Nephron progenitor cell (in vitro differentiated cells): ENCODE results near the gene SBK2.
"Not testable (repeated sequence)": the region's sequence is repeated elsewhere in the genome, so short reads cannot be mapped to it uniquely, and the experiment has no call there.

Experiments used
- DNase-seq: peaks from one replicate; pipeline ENCODE4 v3.0.0; 2021
- H3K27ac Mint-ChIP-seq: 2 replicates; pipeline ENCODE4 v1.8.0; 2021; ENCODE audit warnings: mild to moderate bottlenecking, moderate library complexity, mixed read lengths
- H3K27me3 Mint-ChIP-seq: 2 replicates; pipeline ENCODE4 v1.8.0; 2021; ENCODE audit warnings: mild to moderate bottlenecking, low read depth, mixed read lengths; ENCODE audit not compliant: poor library complexity
- H3K36me3 Mint-ChIP-seq: 2 replicates; pipeline ENCODE4 v1.8.0; 2021; ENCODE audit warnings: low read depth, mixed read lengths
- H3K4me1 Mint-ChIP-seq: 2 replicates; pipeline ENCODE4 v1.8.0; 2021; ENCODE audit warnings: mixed read lengths
- H3K4me3 Mint-ChIP-seq: 2 replicates; pipeline ENCODE4 v1.8.0; 2021; ENCODE audit warnings: mild to moderate bottlenecking, moderate library complexity, mixed read lengths
- H3K9me3 Mint-ChIP-seq: 2 replicates; pipeline ENCODE4 v1.8.0; 2021; ENCODE audit warnings: mild to moderate bottlenecking, moderate library complexity, mixed read lengths
- CTCF ChIP-seq: fragments of 200-600 bp; sonication (generic); IDR thresholded peaks from 2 replicates; pipeline ENCODE4 v1.5.0; 2021; ENCODE audit warnings: antibody characterized with exemption

Gene SBK2

GRCh38 chr19:55502197-55502952 lies 34.6 kb downstream of the SBK2 start:
- Mint-ChIP-seq H3K4me1 (peaks cover 10% of the 10 kb centered on the region), H3K9me3 (peaks cover 32% of the 10 kb centered on the region), H3K36me3 (peaks cover 19% of the 10 kb centered on the region), H3K27me3 (peaks cover 61% of the 10 kb centered on the region), H3K27ac (no peak overlapping the region), H3K4me3 (no peak overlapping the region)
- no peak for DNase-seq
- no peak for TF ChIP-seq CTCF

GRCh38 chr19:55500368-55500952 lies 36.5 kb downstream of the SBK2 start:
- peaks cover 29% of the 10 kb centered on the region for H3K9me3 Mint-ChIP-seq
- H3K27ac Mint-ChIP-seq, result no peak overlapping the region
- H3K27me3 Mint-ChIP-seq, result peaks cover 48% of the 10 kb centered on the region
- TF ChIP-seq CTCF, result no peak
- H3K4me1 Mint-ChIP-seq, result peaks cover 24% of the 10 kb centered on the region
- no peak overlapping the region for H3K4me3 Mint-ChIP-seq
- H3K36me3 Mint-ChIP-seq, result peaks cover 19% of the 10 kb centered on the region
- no peak for DNase-seq

GRCh38 chr19:55498246-55498840 lies 38.6 kb downstream of the SBK2 start:
- no peak for DNase-seq
- Mint-ChIP-seq H3K4me3 (no peak overlapping the region), H3K9me3 (peaks cover 11% of the 10 kb centered on the region), H3K27ac (no peak overlapping the region), H3K4me1 (peaks cover 37% of the 10 kb centered on the region), H3K36me3 (peaks cover 15% of the 10 kb centered on the region), H3K27me3 (peaks cover 27% of the 10 kb centered on the region)
- no peak for TF ChIP-seq CTCF

GRCh38 chr19:55497763-55498162 lies 39.2 kb downstream of the SBK2 start:
- peaks cover 22% of the 10 kb centered on the region for H3K27me3 Mint-ChIP-seq
- peaks cover 42% of the 10 kb centered on the region for H3K4me1 Mint-ChIP-seq
- no peak overlapping the region for H3K27ac Mint-ChIP-seq
- H3K9me3 Mint-ChIP-seq, result peaks cover 7% of the 10 kb centered on the region
- no peak for TF ChIP-seq CTCF
- H3K4me3 Mint-ChIP-seq, result no peak overlapping the region
- peaks cover 11% of the 10 kb centered on the region for H3K36me3 Mint-ChIP-seq
- DNase-seq, result no peak

- DNase-seq, H3K36me3 Mint-ChIP-seq, H3K9me3 Mint-ChIP-seq, H3K4me3 Mint-ChIP-seq, H3K27ac Mint-ChIP-seq: not testable (repeated sequence)
- Mint-ChIP-seq H3K4me1 (peaks cover 48% of the 10 kb centered on the region), H3K27me3 (peaks cover 15% of the 10 kb centered on the region)
Measured at GRCh38 chr19:55496820-55497219, 40.1 kb downstream of the SBK2 start.

GRCh38 chr19:55495646-55496349 lies 41.1 kb downstream of the SBK2 start:
- Mint-ChIP-seq H3K36me3 (no peaks in the 10 kb centered on the region), H3K27ac (no peak overlapping the region), H3K4me3 (no peak overlapping the region), H3K4me1 (peaks cover 52% of the 10 kb centered on the region), H3K9me3 (no peaks in the 10 kb centered on the region), H3K27me3 (peaks cover 19% of the 10 kb centered on the region)
- DNase-seq, result no peak
- TF ChIP-seq CTCF, result no peak
